HepG2 (cell line): ENCODE data around the gene HABP4. TPM values are rescaled to one million over a fixed set of nuclear protein-coding genes. Genes with fewer than 3 reads are reported as not detected.
"Not testable (repeated sequence)": the region's sequence is repeated elsewhere in the genome, so short reads cannot be mapped to it uniquely, and the experiment has no call there.

Experiments
- ATAC-seq: fragments of 200-7000 bp; cut with Tn5 transposase; 3 replicates; pipeline ENCODE4 v1.9.1; 2020; ENCODE audit warnings: mild to moderate bottlenecking, moderate library complexity
- BruUV-seq: library from RNA; stranded (reverse); fragments of 400-500 nt; replicated peaks from 2 replicates; lab custom pipeline; 2021; lab: Mats Ljungman, UMichigan
- CTCF ChIA-PET: fragments of 300-600 bp; formaldehyde crosslinking; extraction: SDS; loops from one replicate; lab custom pipeline; 2021; ENCODE audit warnings: low total read pairs, inconsistent platforms, low intra/inter-chr PET ratio; lab: Yijun Ruan, JAX
- POLR2A ChIA-PET: fragments of 350-600 bp; sonication (Branson Sonifier 250); formaldehyde crosslinking; loops from one replicate; lab custom pipeline; 2020; ENCODE audit warnings: antibody characterized with exemption, inconsistent platforms; lab: Yijun Ruan, JAX
- DNase-seq: peaks from one replicate; pipeline ENCODE4 v3.0.0-alpha.2; 2015; ENCODE audit warnings: low spot score
- FAIRE-seq: peaks from 3 replicates; lab custom pipeline; 2011; peaks lifted over from hg19 to GRCh38; lab: Jason Lieb, UNC
- H2AFZ ChIP-seq: one replicate; pipeline ENCODE4 v1.6.1; 2011; ENCODE audit warnings: low read length, inconsistent platforms
- H3K27ac ChIP-seq: fragments of 300-600 bp; 3 replicates; pipeline ENCODE4 v1.8.0; 2011; ENCODE audit warnings: mixed run types, mild to moderate bottlenecking, mixed read lengths, low read length, inconsistent platforms; ENCODE audit not compliant: insufficient read depth; ENCODE audit errors: extremely low read length
- H3K27me3 ChIP-seq, 2 experiments: fragments of 200-600 bp in 1 of 2; 2 replicates in 1 of 2; 3 replicates in 1 of 2; pipeline versions ENCODE4 v1.6.0 to v1.8.0; 2011; ENCODE audit warnings: low read length in 2 of 2, mild to moderate bottlenecking in 2 of 2, moderate library complexity in 2 of 2, inconsistent platforms in 1 of 2; ENCODE audit not compliant: insufficient read depth in 2 of 2, control insufficient read depth in 1 of 2
- H3K36me3 ChIP-seq, 2 experiments: fragments of 200-600 bp in 1 of 2; replicated peaks in 1 of 2; 2 replicates in 1 of 2; 3 replicates in 1 of 2; pipeline versions ENCODE4 v1.5.1 to v1.8.0; 2011; ENCODE audit warnings: low read length in 2 of 2, inconsistent platforms in 1 of 2; ENCODE audit not compliant: insufficient read depth in 2 of 2, control insufficient read depth in 1 of 2
- H3K4me1 ChIP-seq: 2 replicates; pipeline ENCODE4 v1.5.1; 2012; ENCODE audit warnings: low read length, inconsistent platforms; ENCODE audit not compliant: insufficient read depth
- H3K4me2 ChIP-seq: 2 replicates; pipeline ENCODE4 v1.6.0; 2011; ENCODE audit warnings: low read depth, low read length, inconsistent platforms
- H3K4me3 ChIP-seq, 3 experiments: fragments of 200-600 bp in 1 of 3; sonication (generic), shearing (Covaris generic) in 1 of 3; replicated peaks in 1 of 3; 2 replicates each; pipeline ENCODE4 v1.5.1; 2011 to 2016; ENCODE audit warnings: low read length in 3 of 3, inconsistent platforms in 2 of 3, low read depth in 2 of 3, mild to moderate bottlenecking in 2 of 3, control low read depth in 1 of 3, mixed read lengths in 1 of 3; ENCODE audit not compliant: insufficient read depth in 1 of 3
- H3K79me2 ChIP-seq: one replicate; pipeline ENCODE4 v1.6.1; 2011; ENCODE audit warnings: low read length, inconsistent platforms; ENCODE audit not compliant: insufficient read depth
- H3K9ac ChIP-seq: 2 replicates; pipeline ENCODE4 v1.6.0; 2011; ENCODE audit warnings: mild to moderate bottlenecking, low read depth, low read length, inconsistent platforms; ENCODE audit not compliant: insufficient read depth
- H3K9me3 ChIP-seq: 2 replicates; pipeline ENCODE4 v1.5.1; 2012; ENCODE audit warnings: mild to moderate bottlenecking, low read length
- H4K20me1 ChIP-seq: 2 replicates; pipeline ENCODE4 v1.6.0; 2011; ENCODE audit warnings: inconsistent platforms, mild to moderate bottlenecking, low read length, moderate library complexity; ENCODE audit not compliant: insufficient read depth
- ARID5B ChIP-seq: IDR thresholded peaks from 2 replicates; pipeline ENCODE4 v1.4.0; 2020; ENCODE audit warnings: mild to moderate bottlenecking, missing genetic modification reagents
- FOXA3 ChIP-seq: IDR thresholded peaks from 2 replicates; pipeline ENCODE4 v1.6.1; 2016; ENCODE audit warnings: missing genetic modification reagents, missing compliant biosample characterization
- FOXP1 ChIP-seq, 2 experiments: fragments of 450-650 bp in 1 of 2; IDR thresholded peaks; 2 replicates each; pipeline ENCODE4 v1.6.1; 2017 to 2018; ENCODE audit warnings: antibody characterized with exemption in 1 of 2
- HNF4A ChIP-seq: sonication (generic); formaldehyde crosslinking; IDR thresholded peaks from 2 replicates; pipeline ENCODE4 v1.4.0; 2020; ENCODE audit warnings: missing genetic modification reagents
- MED1 ChIP-seq: sonication (generic); formaldehyde crosslinking; IDR thresholded peaks from 2 replicates; pipeline ENCODE4 v1.4.0; 2020; ENCODE audit warnings: missing genetic modification reagents
- NR2F6 ChIP-seq, 2 experiments: IDR thresholded peaks; 2 replicates each; pipeline ENCODE4 v1.6.1; 2016; ENCODE audit warnings: antibody characterized with exemption in 1 of 2, mild to moderate bottlenecking in 1 of 2
- PAXIP1 ChIP-seq: sonication (generic); formaldehyde crosslinking; conservative IDR thresholded peaks from 2 replicates; pipeline ENCODE4 v1.4.0; 2020; ENCODE audit warnings: mild to moderate bottlenecking, missing genetic modification reagents, moderate library complexity
- TEAD3 ChIP-seq: optimal IDR thresholded peaks from 2 replicates; pipeline ENCODE3; 2016; ENCODE audit warnings: borderline replicate concordance
- ZGPAT ChIP-seq: IDR thresholded peaks from 2 replicates; pipeline ENCODE4 v1.6.1; 2016; ENCODE audit warnings: mild to moderate bottlenecking
- in situ Hi-C: cut with HindIII; loops from 2 replicates; pipeline ENCODE4 v1.10.0; 2017; ENCODE audit warnings: low pct_unique_long_range_greater_than_20kb; ENCODE audit not compliant: extremely low pct_ligation_motif_present
- intact Hi-C: fragments of 100-400 bp; cut with micrococcal nuclease; formaldehyde crosslinking; loops from one replicate; pipeline ENCODE4 v1.10.0; 2022; ENCODE audit not compliant: unreplicated experiment
- polyA plus RNA-seq, 8 experiments: library from polyadenylated mRNA; depleted of rRNA in 3 of 8; stranded (reverse) in 7 of 8; unstranded in 1 of 8; fragments of >200 nt; fragmentation: Illumina TruSeq in 4 of 8; extraction: Trizol in 4 of 8; gene quantifications; 2 replicates each; pipeline versions ENCODE4 v1.2.1 to v1.2.3, GENCODE V29; 2011 to 2016; ENCODE audit warnings: low read depth in 4 of 8, missing spikeins in 1 of 8, mixed read lengths in 1 of 8; ENCODE audit not compliant: insufficient read depth in 1 of 8
- total RNA-seq, 5 experiments: library from RNA; depleted of rRNA; stranded (reverse); fragments of >200 nt; fragmentation: Illumina TruSeq; extraction: Trizol; gene quantifications; 2 replicates each; pipeline ENCODE4 v1.2.3, GENCODE V29; 2016; ENCODE audit warnings: low read depth in 1 of 5

The HABP4 gene
- total and polyA plus RNA-seq, 2 of the 13 experiments (the other 11 are each of a cell fraction or from before 2014, with no cell fraction given): 14.3 to 26.6 TPM

- H3K79me2 ChIP-seq; intact Hi-C loops; H3K27me3 ChIP-seq; H4K20me1 ChIP-seq; in situ Hi-C loops; H3K9me3 ChIP-seq; H3K4me3 ChIP-seq; H3K9ac ChIP-seq; BruUV-seq; CTCF ChIA-PET; H2AFZ ChIP-seq; TF ChIP-seq FOXP1, NR2F6 (IDR thresholded peaks at IDR 0.05): not testable (repeated sequence)
- Histone ChIP-seq H3K4me1 (peaks cover 21% of the 10 kb centered on the region), H3K27ac (peak overlapping the region; percentile 50), H3K36me3 (peaks cover 3 to 29% of the 10 kb centered on the region in 2 experiments), H3K4me2 (peak overlapping the region; percentile 13; the same call in 1 of the 2 replicates)
- POLR2A ChIA-PET: interaction anchor here (1.5 kb wide), 1 partner anchor 12 kb away, joined by 9 read pairs; no protein-coding TSS in a partner anchor
- FAIRE-seq: peak; percentile 44
- peak; percentile 74 for ATAC-seq
- DNase-seq: peak; percentile 44
- TF ChIP-seq FOXP1 (CRISPR knock-in tag; IDR thresholded peaks at IDR 0.05): peak; percentile 64
- TF ChIP-seq FOXA3 (CRISPR knock-in tag): peak; percentile 36; the same call in 1 of the 2 replicates
- 0 out of 2 replicates have a peak, but pooled peaks have one; percentile 15 for TF ChIP-seq NR2F6 (CRISPR knock-in tag; IDR thresholded peaks at IDR 0.05)
- TF ChIP-seq MED1 (CRISPR knock-in tag): 0 out of 2 replicates have a peak, but pooled peaks have one; percentile 34
- TF ChIP-seq TEAD3 (CRISPR knock-in tag): peak; percentile 39
- peak; percentile 70 for TF ChIP-seq PAXIP1 (CRISPR knock-in tag)
- peak; percentile 59 for TF ChIP-seq HNF4A (CRISPR knock-in tag)
- peak; percentile 61 for TF ChIP-seq ARID5B (CRISPR knock-in tag)
- TF ChIP-seq ZGPAT (CRISPR knock-in tag): 0 out of 2 replicates have a peak, but pooled peaks have one; percentile 27
Measured at GRCh38 chr9:96503374-96503748, 53.4 kb downstream of the HABP4 start.
